Liver (tissue), 9 donors: Measurements from ENCODE around the gene GALK1. TPM values are rescaled to one million over a fixed set of nuclear protein-coding genes. Genes with fewer than 3 reads are reported as not detected.

Experiments
- DNase-seq: peaks from one replicate; pipeline ENCODE4 v3.0.0-alpha.2; 2017; ENCODE audit warnings: low spot score
- H3K27ac ChIP-seq, 2 donors: one replicate each; pipeline ENCODE4 v1.7.0; 2013; ENCODE audit warnings: inconsistent platforms in 2 of 2, low read length in 2 of 2, control low read depth in 1 of 2, low read depth in 1 of 2, mild to moderate bottlenecking in 1 of 2
- H3K27me3 ChIP-seq, 4 donors: one replicate each; pipeline versions ENCODE4 v1.6.1 to v1.7.0; 2013; ENCODE audit warnings: low read length in 3 of 4, inconsistent platforms in 1 of 4, mild to moderate bottlenecking in 1 of 4, moderate library complexity in 1 of 4; ENCODE audit not compliant: control insufficient read depth in 4 of 4, insufficient read depth in 4 of 4
- H3K36me3 ChIP-seq, 4 donors: one replicate each; pipeline versions ENCODE4 v1.6.1 to v1.7.0; 2013; ENCODE audit warnings: low read length in 3 of 4, mild to moderate bottlenecking in 3 of 4, low read depth in 1 of 4, moderate library complexity in 1 of 4; ENCODE audit not compliant: control insufficient read depth in 4 of 4, insufficient read depth in 3 of 4
- H3K4me1 ChIP-seq, 4 donors: one replicate each; pipeline versions ENCODE4 v1.6.1 to v1.7.0; 2013; ENCODE audit warnings: low read length in 3 of 4, mild to moderate bottlenecking in 3 of 4, moderate library complexity in 1 of 4; ENCODE audit not compliant: control insufficient read depth in 4 of 4, insufficient read depth in 4 of 4
- H3K4me3 ChIP-seq, 3 donors: one replicate each; pipeline versions ENCODE4 v1.6.1 to v1.7.0; 2013; ENCODE audit warnings: low read length in 3 of 3, control low read depth in 1 of 3, low read depth in 1 of 3, mild to moderate bottlenecking in 1 of 3
- H3K9ac ChIP-seq, 2 donors: one replicate each; pipeline ENCODE4 v1.7.0; 2013; ENCODE audit warnings: low read length in 2 of 2, mild to moderate bottlenecking in 2 of 2, moderate library complexity in 2 of 2, control low read depth in 1 of 2, low read depth in 1 of 2
- H3K9me3 ChIP-seq, 4 donors: one replicate each; pipeline versions ENCODE4 v1.6.1 to v1.7.0; 2013; ENCODE audit warnings: low read length in 3 of 4; ENCODE audit not compliant: control insufficient read depth in 4 of 4
- ATF3 ChIP-seq: IDR thresholded peaks from 2 replicates; pipeline ENCODE4 v1.6.1; 2016; ENCODE audit warnings: antibody characterized with exemption
- CTCF ChIP-seq: fragments of 150-350 bp; IDR thresholded peaks from 2 replicates; pipeline ENCODE4 v1.5.1; 2017; ENCODE audit warnings: improper control_type of control experiment, low read depth, low read length; ENCODE audit not compliant: missing input control
- EGR1 ChIP-seq, 2 donors: IDR thresholded peaks; 2 replicates each; pipeline ENCODE4 v1.6.1; 2016 to 2018; ENCODE audit warnings: antibody characterized with exemption in 2 of 2, low read depth in 2 of 2
- FOXA1 ChIP-seq: IDR thresholded peaks from 2 replicates; pipeline ENCODE4 v1.6.1; 2016; ENCODE audit warnings: antibody characterized with exemption
- FOXA2 ChIP-seq: IDR thresholded peaks from 2 replicates; pipeline ENCODE4 v1.6.1; 2016; ENCODE audit warnings: antibody characterized with exemption
- GABPA ChIP-seq, 2 donors: IDR thresholded peaks in 1 of 2; conservative IDR thresholded peaks in 1 of 2; 2 replicates each; pipeline ENCODE4 v1.6.1; 2016; ENCODE audit warnings: antibody characterized with exemption in 2 of 2, mild to moderate bottlenecking in 1 of 2, moderate library complexity in 1 of 2
- HNF4A ChIP-seq, 2 donors: conservative IDR thresholded peaks; 2 replicates each; pipeline ENCODE4 v1.6.1; 2016; ENCODE audit warnings: antibody characterized with exemption in 2 of 2, mild to moderate bottlenecking in 2 of 2
- HNF4G ChIP-seq: IDR thresholded peaks from 2 replicates; pipeline ENCODE4 v1.6.1; 2016; ENCODE audit warnings: antibody characterized with exemption
- JUND ChIP-seq, 2 donors: IDR thresholded peaks; 2 replicates each; pipeline ENCODE4 v1.6.1; 2016; ENCODE audit warnings: antibody characterized with exemption in 2 of 2
- MAX ChIP-seq: IDR thresholded peaks from 2 replicates; pipeline ENCODE4 v1.6.1; 2016; ENCODE audit warnings: antibody characterized with exemption
- NR2F2 ChIP-seq: IDR thresholded peaks from 2 replicates; pipeline ENCODE4 v1.6.1; 2016; ENCODE audit warnings: antibody characterized with exemption
- RAD21 ChIP-seq, 2 donors: IDR thresholded peaks; 2 replicates each; pipeline ENCODE4 v1.6.1; 2016; ENCODE audit warnings: antibody characterized with exemption in 2 of 2, mild to moderate bottlenecking in 2 of 2
- REST ChIP-seq: IDR thresholded peaks from 2 replicates; pipeline ENCODE4 v1.6.1; 2016; ENCODE audit warnings: antibody characterized with exemption, mild to moderate bottlenecking
- RXRA ChIP-seq, 2 donors: IDR thresholded peaks; 2 replicates each; pipeline ENCODE4 v1.6.1; 2017 to 2018; ENCODE audit warnings: antibody characterized with exemption in 2 of 2, mild to moderate bottlenecking in 1 of 2
- SP1 ChIP-seq: IDR thresholded peaks from 2 replicates; pipeline ENCODE4 v1.6.1; 2018; ENCODE audit warnings: antibody characterized with exemption, mild to moderate bottlenecking
- TAF1 ChIP-seq: conservative IDR thresholded peaks from 2 replicates; pipeline ENCODE4 v1.6.1; 2016; ENCODE audit warnings: antibody characterized with exemption, mild to moderate bottlenecking
- YY1 ChIP-seq: IDR thresholded peaks from 2 replicates; pipeline ENCODE4 v1.6.1; 2016; ENCODE audit warnings: antibody characterized with exemption, mild to moderate bottlenecking
- ZBTB33 ChIP-seq: IDR thresholded peaks from 2 replicates; pipeline ENCODE4 v1.6.1; 2016; ENCODE audit warnings: antibody characterized with exemption
- WGBS: extraction: QIAGEN DNeasy Blood & Tissue Kit; methylation state at CpG from one replicate; pipeline ENCODE4 v1.1.7; 2013; 5-methylcytosine and 5-hydroxymethylcytosine counted together
- polyA plus RNA-seq, 2 donors: library from polyadenylated mRNA; stranded (reverse) in 1 of 2; unstranded in 1 of 2; fragments of 200-250 nt in 1 of 2; fragments of >200 nt in 1 of 2; fragmentation: Nextera tagmentation in 1 of 2; extraction: Ambion mirVana in 1 of 2; gene quantifications; one replicate each; pipeline versions ENCODE4 v1.2.1 to v1.2.3, GENCODE V29; 2013 to 2015
- total RNA-seq, 2 donors: library from RNA; depleted of rRNA; stranded (reverse); fragments of >200 nt; gene quantifications; one replicate each; pipeline ENCODE4 v1.2.3, GENCODE V29; 2014
- donor health status: healthy.
- donor health status: healthy.
- donor health status: healthy.
- donor health status: healthy.
- donor health status: healthy.

GALK1 gene
- total and polyA plus RNA-seq, 4 donors, result 59.0 to 230 (median 95.9) TPM

- WGBS, result 57% methylated on average over 14 of the region's 14 CpGs
- Histone ChIP-seq H3K4me1 (peaks cover 2 to 8% (median 7%) of the 10 kb centered on the region in 4 donors), H3K9ac (no peak overlapping the region), H3K36me3 (no peaks in the 10 kb centered on the region), H3K9me3 (no peaks in the 10 kb centered on the region), H3K4me3 (no peak overlapping the region), H3K27me3 (no peaks in the 10 kb centered on the region), H3K27ac (no peak overlapping the region)
- TF ChIP-seq ZBTB33 (no peak), CTCF (no peak), FOXA2 (no peak), NR2F2 (no peak), MAX (no peak), HNF4A (conservative IDR thresholded peaks at IDR 0.05) (peak; percentile 56 to 57), RAD21 (IDR thresholded peaks at IDR 0.05) (no peak), EGR1 (IDR thresholded peaks at IDR 0.05; ENCODE audit: low read depth in 2 of 2) (no peak), HNF4G (no peak), ATF3 (peak; percentile 60), RXRA (IDR thresholded peaks at IDR 0.05) (peak; percentile 77 to 78), FOXA1 (no peak), JUND (IDR thresholded peaks at IDR 0.05) (no peak), YY1 (no peak), GABPA (IDR thresholded peaks at IDR 0.05 in 1 of 2, conservative IDR thresholded peaks at IDR 0.05 in 1 of 2) (no peak), REST (no peak), TAF1 (no peak), SP1 (peak; percentile 63)
- DNase-seq, result no peak
Measured at GRCh38 chr17:75738218-75738802, 26.7 kb downstream of the GALK1 start.
